Stimulated activated CD4-positive, alpha-beta T cell treated with anti-CD3 and anti-CD28 coated beads, TNF-alpha, amount 100 ng/mL, for 24 hours (primary cell): ENCODE data around the gene ZFAND2A.
"Not testable (repeated sequence)": the region's sequence is repeated elsewhere in the genome, so short reads cannot be mapped to it uniquely, and the experiment has no call there.

Source experiments
- DNase-seq, 3 experiments: peaks; one replicate each; pipeline ENCODE4 v3.0.0-alpha.2; 2020; ENCODE audit warnings: low read depth in 3 of 3

Gene ZFAND2A

DNA sequence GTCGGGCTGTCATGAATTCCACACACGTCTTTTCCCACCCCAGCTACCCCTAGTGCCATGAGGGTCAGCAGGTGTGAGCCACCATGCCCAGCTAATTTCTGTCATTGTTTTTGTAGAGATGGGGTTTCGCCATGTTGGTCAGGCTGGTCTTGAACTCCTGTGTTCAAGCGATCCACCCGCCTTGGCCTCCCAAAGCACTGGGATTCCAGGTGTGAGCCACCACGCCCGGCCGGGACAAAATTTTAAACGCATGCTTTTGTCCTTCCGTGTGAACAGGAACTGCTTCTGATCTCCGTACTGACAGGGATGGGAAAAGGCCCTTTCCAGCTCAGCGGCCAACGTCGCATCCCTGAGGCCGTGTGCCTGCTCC, 15.6 kb upstream of the ZFAND2A start:
- no peak for DNase-seq

DNA sequence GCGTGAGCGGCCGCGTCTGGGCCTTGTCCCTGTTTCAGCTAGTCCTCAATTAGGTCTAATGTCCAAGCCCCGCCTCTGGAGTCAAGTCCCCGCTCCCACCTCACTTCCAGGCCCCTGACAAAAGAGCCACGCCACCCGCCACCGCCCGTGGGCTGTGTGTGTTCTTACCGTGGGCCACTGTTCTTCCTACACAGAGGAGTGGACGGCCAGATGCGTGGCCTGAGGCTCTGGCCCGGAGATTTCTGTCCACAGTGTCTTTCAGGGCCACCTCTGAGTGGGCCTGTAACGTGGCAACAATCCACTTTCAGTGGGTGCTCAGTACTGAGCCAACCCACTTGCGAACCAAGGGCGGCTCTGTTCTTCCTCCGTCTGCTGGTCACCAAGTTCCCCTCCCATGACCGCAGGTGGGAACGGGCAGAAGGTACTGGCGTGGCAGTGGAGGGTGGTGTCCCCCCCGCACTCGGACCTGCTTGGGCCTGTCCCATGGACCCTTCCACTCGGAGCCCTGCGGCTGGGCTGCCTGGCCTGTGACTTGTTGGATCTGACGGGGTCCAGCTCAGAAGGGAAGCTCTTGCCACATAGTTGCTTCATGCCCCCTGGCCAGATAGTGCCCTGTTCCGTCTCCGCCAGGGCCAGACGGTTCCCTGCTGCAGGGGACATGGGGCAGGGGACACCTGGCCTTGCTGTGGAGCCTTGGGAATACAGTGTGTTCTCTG, 15.0 kb upstream of the ZFAND2A start:
- no peak for DNase-seq

DNA sequence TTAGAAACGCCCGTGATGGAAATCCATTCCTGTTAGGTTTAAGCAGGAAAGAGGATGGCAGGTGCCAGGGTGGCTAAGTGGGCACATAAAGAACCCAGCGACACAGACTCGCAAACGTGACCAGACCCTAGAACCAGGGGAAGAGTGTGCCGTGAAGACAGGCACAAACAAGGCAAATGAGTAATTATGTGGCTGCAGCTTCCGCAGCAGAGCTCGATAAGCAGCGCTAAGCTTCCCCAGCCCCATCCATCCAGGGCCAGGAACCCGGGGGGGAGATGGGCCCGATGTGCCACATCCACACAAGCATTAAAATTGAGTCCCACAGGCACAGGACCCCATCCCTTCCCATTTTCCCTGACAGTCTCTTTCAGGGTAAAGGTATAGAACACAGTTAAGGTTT, 14.0 kb upstream of the ZFAND2A start:
- no peak for DNase-seq

DNA sequence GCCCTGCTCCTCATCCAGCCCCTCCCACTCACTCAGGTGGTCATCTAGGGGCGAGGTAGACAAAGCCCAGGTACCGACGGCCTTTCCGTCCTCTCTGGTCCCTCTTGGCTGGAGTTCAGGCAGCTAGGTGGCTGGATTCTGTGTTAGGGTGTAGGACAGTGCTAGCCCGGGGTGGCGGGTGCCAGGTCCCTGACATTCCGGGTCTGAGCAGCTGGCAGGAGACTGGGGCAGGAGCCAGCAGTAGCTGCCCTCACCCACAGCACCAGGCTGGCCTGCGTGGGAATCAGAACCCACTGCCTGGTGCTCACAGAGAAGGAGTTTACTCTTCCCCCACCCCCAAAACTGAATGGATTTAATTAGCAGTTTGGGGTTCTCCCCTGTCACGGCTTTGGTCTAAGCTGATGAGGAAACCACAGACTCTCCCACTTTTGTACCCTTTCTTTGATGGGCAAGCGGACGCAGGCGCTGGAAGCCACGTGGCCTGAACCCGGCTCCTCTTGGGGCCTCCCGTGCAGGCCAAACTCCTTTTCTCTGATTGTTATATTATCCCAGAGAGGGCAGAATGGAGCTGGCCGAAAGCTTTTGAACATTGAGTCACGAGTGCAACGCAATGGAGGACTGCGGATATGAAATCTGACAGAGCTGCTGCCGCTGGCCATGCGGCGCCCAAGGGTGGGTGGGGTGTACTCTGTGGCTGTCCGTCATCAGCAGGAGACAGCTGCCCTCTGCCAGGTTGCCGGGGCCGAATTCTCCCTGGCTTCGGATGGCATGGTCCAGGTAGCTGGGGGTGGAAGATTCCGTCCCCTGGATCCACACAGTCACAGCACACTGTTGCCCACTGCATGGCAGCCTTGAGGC, 12.9 kb upstream of the ZFAND2A start:
- no peak for DNase-seq

DNA sequence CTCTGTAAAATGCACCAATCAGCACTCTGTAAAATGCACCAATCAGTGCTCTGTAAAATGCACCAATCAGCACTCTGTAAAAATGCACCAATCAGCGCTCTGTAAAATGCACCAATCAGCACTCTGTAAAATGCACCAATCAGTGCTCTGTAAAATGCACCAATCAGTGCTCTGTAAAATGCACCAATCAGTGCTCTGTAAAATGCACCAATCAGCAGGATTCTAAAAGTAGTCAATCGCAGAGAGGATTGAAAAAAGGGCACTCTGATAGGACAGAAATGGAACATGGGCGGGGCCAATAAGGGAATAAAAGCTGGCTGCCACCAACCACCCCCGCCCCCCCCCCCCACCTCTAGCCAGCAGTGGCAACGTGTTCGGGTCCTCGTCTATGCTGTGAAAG, 11.5 kb upstream of the ZFAND2A start:
- DNase-seq, result not testable (repeated sequence)

DNA sequence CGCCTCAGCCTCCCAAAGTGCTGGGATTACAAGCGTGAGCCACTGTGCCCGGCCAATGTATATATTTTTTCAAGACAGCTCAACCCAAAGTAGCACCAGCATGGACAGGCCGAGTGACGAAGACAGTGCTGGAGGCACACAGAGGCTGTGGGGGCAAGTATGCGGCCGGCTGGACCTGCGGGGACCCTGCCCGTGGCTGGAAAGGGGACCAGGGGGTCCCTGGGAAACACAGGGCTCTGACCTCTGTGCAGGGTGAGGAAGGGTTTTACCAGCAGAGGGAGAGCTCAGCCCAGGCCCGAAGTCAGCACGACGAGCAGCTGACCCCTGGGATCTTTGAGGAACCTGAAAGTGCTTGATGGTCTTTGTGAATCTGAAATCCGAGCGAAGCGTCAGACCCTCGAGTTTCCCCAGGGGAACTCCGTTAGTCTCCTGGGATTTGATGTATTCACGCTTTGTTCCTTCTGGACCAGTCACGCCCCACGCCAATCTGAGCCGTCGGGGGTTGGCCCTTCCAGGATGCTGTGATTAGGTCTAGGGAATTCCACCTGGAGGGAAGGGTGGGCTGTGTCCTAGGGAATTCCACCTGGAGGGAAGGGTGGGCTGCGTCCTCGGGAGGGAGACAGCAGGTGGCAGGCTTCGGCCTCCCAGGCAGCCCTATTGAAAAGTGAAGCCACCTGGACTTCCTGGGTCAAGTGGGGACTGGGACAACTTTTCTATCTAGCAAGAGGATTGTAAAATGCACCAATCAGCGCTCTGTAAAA, 10.9 kb upstream of the ZFAND2A start:
- DNase-seq, result no peak

DNA sequence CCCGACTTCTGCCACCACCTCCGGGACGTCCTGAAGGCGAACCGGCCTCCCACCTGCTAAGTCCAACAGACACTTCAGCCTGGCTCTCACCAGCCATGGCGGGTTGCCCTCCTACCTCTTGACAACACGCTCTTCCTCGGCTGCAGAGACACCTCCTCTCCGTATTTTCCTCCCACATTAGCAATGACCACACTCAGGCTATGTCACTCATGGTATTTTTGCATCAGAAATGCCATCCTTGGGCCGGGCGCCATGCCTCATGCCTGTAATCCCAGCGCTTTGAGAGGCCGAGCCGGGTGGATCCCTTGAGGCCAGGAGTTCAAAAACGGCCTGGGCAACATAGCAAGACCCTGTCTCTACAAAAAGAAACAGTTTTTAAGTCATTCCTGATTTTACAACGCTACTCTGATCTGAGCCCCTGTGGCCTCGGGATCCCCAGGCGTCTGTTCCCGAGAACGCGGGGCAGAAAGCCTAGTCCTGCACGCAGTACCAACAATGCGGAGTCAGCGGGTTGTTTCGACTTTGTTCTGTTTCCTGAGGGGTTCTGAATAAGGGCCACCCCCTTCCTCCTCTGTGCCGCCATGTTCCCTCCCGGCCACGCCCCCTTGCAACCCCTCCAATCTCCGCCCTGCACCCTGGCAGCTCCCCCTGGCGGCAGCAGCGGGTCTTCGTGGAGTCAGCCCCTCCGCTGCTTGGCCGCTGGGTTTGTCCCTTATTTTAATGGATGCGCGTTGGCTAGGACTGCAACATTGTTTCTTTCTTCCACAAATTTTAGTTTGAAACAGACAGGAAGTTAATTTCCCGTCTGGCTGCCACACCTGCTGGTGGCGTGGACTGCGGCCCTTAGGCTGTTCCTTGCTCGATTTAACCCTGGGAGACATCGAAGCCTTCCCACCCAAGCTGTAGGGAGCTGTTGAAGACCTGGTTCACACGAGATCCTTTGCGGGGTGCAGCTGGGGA, 9.7 kb upstream of the ZFAND2A start:
- DNase-seq, result peak; percentile 56 to 94 (median 87)

DNA sequence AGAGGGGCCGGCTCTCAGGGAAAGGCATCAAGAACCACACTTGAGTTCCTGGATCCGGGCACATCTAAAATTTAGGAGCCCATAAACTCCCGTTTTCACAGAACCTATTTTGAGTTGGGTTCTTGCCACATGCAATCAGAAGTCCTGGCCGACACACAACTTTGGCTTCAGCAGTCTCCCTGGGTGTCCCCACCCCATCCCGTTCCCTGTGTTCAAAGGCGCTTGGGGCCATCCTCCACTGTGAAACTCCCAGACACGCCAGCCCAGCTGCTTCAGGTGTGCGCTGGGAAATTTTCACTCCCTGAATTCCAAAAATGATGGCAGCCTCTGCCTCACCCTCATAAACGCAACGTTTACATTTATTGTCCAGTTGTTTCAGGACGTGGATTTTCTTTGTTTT, 8.4 kb upstream of the ZFAND2A start:
- no peak for DNase-seq

DNA sequence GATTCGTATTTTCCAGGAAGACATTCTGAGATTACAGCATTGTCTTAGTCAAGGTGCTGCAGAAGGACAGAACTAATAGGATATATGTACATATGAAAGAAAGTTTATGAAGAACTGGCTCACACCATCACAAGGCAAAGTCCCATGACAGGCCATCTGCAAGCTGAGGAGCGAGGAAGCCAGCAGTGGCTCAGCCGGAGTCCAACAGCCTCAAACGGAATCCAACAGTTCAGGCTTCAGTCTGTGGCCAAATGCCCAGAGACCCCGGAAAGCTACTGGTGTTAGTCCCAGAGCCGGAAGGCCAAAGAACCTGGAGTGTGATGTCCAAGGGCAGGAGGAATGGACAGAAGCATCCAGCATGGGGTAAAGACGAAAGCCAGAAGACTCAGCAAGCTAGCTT, 4.4 kb upstream of the ZFAND2A start:
- DNase-seq, result no peak

DNA sequence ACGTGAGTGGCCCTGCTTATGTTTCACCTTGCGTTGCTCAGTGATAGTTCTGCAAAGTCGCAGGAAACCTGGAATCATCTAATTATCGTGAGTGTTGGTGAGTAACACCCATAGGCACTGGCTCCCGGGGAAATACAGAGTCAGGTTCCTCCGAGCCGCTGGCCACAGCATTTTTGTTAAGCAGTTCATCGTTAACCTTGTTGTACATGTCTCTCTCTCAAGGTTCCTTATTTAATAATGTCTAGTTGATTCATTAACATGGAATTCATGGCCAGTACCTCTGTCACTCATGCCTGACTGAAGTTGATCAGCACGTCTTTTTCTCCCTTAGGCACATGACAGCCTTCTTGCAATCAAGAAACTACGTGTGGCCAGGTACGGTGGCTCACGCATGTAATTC, 3.1 kb upstream of the ZFAND2A start:
- DNase-seq, result no peak

DNA sequence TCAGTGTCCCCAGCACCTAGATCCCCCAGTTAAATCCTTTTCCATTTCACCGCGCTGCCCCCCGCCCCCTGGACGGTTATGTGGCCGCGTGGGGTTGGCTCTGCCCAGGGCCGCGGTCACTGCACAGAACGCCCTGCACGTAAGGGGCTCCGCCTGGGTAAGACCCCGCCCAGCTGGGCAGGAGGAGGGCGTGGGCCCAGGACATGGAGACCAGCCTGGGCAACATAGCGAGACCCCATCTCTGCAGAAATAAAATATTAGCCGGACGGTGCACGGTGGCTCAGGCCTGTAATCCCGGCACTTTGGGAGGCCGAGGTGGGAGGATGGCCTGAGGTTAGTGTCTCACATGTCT, 650 bp upstream of the ZFAND2A start:
- no peak for DNase-seq

DNA sequence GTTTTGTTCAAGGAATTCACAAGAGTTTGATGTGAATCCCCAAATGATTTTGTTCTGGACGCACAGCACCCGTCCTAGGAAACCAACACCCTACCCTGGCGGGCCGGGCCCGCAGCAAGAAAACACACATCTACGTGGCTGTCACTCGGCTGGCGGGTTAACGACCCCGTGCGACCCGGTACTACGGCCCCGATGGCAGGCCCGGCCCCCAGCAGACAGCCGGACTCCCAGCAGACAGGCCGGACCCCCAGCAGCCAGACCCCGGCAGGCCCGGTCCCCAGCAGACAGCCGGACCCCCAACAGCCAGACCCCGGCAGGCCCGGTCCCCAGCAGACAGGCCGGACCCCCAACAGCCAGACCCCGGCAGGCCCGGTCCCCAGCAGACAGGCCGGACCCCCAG, 765 bp downstream of the ZFAND2A start:
- not testable (repeated sequence) for DNase-seq

DNA sequence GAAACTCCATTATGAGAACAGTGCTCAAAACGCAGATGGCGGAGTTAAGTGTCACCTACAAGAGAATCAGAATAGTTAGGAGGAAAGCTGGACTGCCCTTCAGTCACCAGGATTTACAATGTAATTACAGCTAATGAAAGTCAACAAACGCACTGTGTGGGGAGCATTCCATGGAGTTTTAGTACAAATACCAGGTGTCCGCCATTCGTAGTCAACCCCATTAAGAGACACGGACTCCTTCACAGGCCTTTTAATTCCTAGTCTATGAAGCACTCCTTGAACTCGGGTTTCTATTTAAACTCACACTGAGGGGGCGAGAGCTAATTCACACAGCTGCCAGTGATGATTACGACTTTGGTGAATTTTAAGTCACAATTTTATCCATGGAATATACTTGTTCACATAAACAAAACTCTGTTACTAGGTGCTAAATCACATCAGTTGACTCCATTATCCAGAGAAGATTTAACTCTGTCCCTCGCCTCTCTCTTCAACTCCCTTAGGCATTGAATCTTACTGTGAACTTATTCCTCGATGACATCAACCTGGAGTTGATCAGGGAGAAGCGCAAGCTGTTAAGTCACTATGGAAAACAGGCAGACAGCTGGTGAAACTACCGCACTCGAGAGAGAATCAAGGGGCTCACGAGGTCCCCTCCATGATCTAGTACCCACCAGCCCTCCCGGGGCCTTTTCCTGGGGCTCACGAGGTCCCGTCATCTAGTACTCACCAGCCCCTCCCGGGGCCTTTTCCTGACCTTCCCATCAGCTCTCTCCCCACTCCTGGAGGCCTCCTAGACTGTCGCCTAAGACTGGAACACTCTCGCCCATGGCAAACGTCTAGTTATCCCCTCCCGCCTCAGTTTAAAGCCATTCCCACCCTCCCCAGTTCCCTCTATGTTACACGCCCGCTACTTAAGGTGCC, 1.5 kb downstream of the ZFAND2A start:
- DNase-seq, result no peak

DNA sequence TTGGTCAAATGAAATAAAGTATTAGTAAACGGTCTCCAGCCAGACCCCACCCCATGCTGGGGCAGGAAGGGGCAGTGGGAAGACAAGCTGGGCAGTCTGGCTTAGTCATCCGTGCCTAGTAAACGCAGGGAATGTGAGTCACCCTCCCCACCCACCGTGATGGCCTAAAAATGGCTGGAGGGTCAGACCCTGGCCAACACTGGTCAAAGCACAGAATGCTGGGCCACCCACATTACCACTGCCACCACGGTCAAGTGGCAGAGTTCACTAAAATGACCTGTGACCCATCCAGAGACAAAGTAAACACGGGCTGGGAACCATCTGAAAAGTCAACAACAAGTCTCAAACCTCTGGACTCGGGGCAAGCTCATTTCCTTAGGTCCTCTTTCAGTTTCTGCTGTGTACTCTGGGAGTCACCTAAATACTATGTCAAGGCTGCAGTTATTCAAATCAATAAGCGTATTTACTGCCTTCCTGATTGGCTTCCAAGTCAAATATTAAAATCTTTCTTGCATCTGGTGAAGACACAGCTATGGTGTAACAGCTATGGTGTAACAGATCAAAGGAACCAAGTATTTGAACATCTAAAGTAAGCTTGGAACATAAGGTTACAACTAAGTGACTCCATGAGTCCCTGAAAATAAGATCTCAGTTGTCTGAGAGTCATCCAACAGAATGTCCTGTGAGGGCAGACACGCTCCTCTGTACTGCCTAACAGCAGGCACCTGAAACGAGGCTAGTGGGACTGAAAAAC, 3.0 kb downstream of the ZFAND2A start:
- no peak for DNase-seq

DNA sequence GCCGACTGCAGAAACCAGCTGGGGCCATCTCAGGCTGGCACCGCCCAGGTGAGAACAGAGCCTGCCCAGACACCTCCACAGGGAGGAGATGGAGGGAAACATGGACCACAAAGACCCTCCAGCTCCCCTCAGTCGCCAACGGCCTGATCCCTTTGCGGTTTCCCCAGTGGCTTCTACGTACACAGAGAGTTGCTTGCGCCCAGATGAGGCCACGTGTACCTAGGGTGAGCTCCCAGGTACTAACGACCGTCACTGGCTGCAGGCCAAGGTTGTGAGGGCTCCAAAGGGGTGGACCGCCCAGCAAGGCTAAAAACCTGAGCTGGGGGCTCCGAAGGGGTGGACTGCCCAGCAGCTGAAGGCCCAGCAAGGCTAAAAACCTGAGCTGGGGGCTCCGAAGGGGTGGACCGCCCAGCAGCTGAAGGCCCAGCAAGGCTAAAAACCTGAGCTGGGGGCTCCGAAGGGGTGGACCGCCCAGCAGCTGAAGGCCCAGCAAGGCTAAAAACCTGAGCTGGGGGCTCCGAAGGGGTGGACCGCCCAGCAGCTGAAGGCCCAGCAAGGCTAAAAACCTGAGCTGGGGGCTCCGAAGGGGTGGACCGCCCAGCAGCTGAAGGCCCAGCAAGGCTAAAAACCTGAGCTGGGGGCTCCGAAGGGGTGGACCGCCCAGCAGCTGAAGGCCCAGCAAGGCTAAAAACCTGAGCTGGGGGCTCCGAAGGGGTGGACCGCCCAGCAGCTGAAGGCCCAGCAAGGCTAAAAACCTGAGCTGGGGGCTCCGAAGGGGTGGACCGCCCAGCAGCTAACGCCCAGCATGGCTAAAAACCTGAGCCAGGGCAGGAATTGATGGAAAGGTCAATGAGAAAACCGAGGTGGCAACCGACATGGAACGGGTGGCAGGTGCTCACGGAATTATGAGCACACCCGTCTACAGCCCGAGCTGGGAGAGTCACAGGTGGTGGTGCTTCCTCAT, 3.9 kb downstream of the ZFAND2A start:
- DNase-seq, result not testable (repeated sequence)

DNA sequence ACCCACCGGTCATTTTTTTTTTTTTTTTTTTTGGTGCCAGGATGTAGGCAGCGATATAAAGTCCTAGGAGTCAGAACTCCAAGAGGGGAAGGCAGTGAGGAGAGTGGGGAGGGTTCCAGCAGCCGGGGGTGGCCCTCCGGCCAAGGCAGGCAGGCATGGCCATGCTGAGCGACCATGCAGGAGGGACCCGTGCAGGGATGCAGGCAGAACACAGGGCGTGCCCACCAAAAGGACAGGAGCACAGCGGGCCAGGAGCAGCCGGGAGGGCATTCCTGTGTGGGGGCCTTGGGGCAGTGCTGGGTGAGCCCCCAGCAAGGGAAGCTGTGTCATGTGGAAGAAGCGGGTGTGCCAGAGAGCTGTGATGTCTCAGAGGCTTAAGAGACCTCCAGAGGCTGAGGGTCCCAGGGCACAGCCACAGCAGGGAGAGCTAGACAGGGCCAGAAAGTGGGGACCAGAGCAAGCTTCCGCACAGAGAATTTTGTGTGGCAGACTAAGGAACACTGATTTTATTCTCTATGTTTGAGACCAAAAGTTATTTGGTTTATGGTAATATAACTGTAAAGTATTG, 5.7 kb downstream of the ZFAND2A start:
- no peak for DNase-seq

DNA sequence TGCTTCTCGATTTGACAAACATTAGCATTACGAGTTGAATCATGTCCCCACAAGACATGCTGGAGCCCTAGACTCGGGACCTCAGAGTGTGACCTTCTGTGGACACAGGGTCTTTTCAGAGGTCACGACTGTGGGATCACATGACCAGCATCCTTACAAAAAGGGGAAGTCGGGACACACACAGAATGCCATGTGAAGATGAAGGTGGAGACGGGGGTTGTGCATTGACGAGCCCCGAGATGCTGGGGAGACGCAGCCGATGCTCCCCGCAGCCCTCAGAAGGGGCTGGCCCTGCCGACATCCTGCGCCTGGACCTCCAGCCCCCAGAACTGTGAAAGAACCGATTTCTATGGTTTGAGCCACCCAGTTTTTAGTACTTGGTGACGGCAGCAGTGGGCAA, 7.5 kb downstream of the ZFAND2A start:
- DNase-seq, result no peak
